ENCODE data around the gene MRPL54. TPM values are rescaled to one million over a fixed set of nuclear protein-coding genes. Genes with fewer than 3 reads are reported as not detected.

MRPL54 gene
- total RNA-seq, 1 experiment from 2014 or later: 67.1 TPM

DNA sequence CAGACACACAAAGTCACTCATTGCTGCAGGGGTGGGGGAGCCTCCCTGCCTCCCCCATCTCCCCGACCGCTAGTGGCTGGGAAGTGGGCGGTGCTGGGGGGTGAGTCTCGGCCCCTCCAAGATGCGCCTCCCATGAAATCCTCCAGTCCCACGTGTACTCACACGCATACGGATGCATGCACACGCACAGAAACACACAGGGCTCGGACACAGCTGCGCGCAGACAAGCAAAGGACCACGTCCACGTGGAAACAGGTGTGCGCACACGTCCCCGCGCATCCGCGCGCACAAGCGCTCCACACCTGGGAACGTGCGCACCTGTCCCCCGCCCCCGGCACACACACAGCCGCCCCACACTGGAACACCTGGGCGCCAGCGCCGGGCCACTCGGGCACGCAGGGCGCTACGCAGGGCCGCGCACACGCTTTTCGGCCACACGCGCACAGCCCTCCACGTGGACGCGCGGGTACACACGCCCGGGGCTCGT is 23.0 kb downstream of the MRPL54 start:
- no peaks in the 10 kb centered on the region for H3K4me1 ChIP-seq (ENCODE audit: control insufficient read depth in 1 of 2, insufficient read depth in 2 of 2, low read length in 2 of 2)
- ATAC-seq (no peak), DNase-seq (ENCODE audit: low read depth, low spot score) (no peak)
- no peak overlapping the region for H3K4me2 ChIP-seq (ENCODE audit: low read length)
- H3K4me3 ChIP-seq (replicated peaks in 1 of 2; ENCODE audit: low read depth in 1 of 2, low read length in 2 of 2): no peak overlapping the region
- ChIA-PET RAD21 (ENCODE audit: low non-redundant PET in 1 of 2, low total read pairs in 2 of 2, uncharacterized antibody in 2 of 2, unreplicated experiment in 2 of 2) (no interaction called here), POLR2A (no interaction called here), CTCF (no interaction called here)
- TF ChIP-seq EGR1 (IDR thresholded peaks at IDR 0.05; ENCODE audit: low read depth) (no peak), SIN3A (IDR thresholded peaks at IDR 0.05; ENCODE audit: low read depth) (no peak), SP1 (IDR thresholded peaks at IDR 0.05; ENCODE audit: low read depth) (no peak), ZFX (IDR thresholded peaks at IDR 0.05) (no peak), FOSL1 (IDR thresholded peaks at IDR 0.05; ENCODE audit: low read depth) (no peak), RAD21 (IDR thresholded peaks at IDR 0.05; ENCODE audit: low read depth) (no peak), CEBPB (IDR thresholded peaks at IDR 0.05; ENCODE audit: low read depth) (no peak), SRF (IDR thresholded peaks at IDR 0.05; ENCODE audit: low read depth) (no peak), JUND (IDR thresholded peaks at IDR 0.05) (no peak), REST (IDR thresholded peaks at IDR 0.05; ENCODE audit: low read depth) (no peak), MAX (IDR thresholded peaks at IDR 0.05) (no peak), EZH2 (IDR thresholded peaks at IDR 0.05) (no peak)
- TF ChIP-seq, protein P1, sequence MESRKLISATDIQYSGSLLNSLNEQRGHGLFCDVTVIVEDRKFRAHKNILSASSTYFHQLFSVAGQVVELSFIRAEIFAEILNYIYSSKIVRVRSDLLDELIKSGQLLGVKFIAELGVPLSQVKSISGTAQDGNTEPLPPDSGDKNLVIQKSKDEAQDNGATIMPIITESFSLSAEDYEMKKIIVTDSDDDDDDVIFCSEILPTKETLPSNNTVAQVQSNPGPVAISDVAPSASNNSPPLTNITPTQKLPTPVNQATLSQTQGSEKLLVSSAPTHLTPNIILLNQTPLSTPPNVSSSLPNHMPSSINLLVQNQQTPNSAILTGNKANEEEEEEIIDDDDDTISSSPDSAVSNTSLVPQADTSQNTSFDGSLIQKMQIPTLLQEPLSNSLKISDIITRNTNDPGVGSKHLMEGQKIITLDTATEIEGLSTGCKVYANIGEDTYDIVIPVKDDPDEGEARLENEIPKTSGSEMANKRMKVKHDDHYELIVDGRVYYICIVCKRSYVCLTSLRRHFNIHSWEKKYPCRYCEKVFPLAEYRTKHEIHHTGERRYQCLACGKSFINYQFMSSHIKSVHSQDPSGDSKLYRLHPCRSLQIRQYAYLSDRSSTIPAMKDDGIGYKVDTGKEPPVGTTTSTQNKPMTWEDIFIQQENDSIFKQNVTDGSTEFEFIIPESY (IDR thresholded peaks at IDR 0.05; ENCODE audit: extremely low read depth, insufficient replicate concordance, low read length): no peak
- TF ChIP-seq, protein P2, sequence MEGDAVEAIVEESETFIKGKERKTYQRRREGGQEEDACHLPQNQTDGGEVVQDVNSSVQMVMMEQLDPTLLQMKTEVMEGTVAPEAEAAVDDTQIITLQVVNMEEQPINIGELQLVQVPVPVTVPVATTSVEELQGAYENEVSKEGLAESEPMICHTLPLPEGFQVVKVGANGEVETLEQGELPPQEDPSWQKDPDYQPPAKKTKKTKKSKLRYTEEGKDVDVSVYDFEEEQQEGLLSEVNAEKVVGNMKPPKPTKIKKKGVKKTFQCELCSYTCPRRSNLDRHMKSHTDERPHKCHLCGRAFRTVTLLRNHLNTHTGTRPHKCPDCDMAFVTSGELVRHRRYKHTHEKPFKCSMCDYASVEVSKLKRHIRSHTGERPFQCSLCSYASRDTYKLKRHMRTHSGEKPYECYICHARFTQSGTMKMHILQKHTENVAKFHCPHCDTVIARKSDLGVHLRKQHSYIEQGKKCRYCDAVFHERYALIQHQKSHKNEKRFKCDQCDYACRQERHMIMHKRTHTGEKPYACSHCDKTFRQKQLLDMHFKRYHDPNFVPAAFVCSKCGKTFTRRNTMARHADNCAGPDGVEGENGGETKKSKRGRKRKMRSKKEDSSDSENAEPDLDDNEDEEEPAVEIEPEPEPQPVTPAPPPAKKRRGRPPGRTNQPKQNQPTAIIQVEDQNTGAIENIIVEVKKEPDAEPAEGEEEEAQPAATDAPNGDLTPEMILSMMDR (IDR thresholded peaks at IDR 0.05 in 2 of 3, conservative IDR thresholded peaks at IDR 0.05 in 1 of 3; ENCODE audit: borderline replicate concordance in 1 of 3, insufficient read depth in 1 of 3, low read depth in 2 of 3, low read length in 2 of 3): no peak
- no peaks in the 10 kb centered on the region for H3K79me2 ChIP-seq (ENCODE audit: insufficient read depth, low read length)
- H3K9me3 ChIP-seq (ENCODE audit: control insufficient read depth in 1 of 2, insufficient read depth in 1 of 2, low read depth in 1 of 2, low read length in 2 of 2): peaks cover 9 to 21% of the 10 kb centered on the region in 2 experiments; a peak in 3 of 4 replicates
- H3K27ac ChIP-seq (ENCODE audit: low read depth, low read length): no peak overlapping the region
- H3K9me2 ChIP-seq (ENCODE audit: insufficient read depth): no peaks in the 10 kb centered on the region
- intact Hi-C loops (cut with micrococcal nuclease): no loop called here
- no peaks in the 10 kb centered on the region for H4K20me1 ChIP-seq (ENCODE audit: insufficient read depth)
- BruUV-seq (replicated peaks): no TSS peak
- H3K27me3 ChIP-seq (ENCODE audit: insufficient read depth, low read length): no peaks in the 10 kb centered on the region
- no peak overlapping the region for H2AFZ ChIP-seq (ENCODE audit: low read depth, low read length, poor library complexity, severe bottlenecking)
- no peaks in the 10 kb centered on the region for H3K36me3 ChIP-seq (ENCODE audit: control insufficient read depth in 1 of 2, insufficient read depth in 2 of 2, low read length in 2 of 2)
- H3K9ac ChIP-seq (ENCODE audit: low read length): no peak overlapping the region

Data from HCT116 (cell line).